ENCODE data around the gene CD37.

The CD37 gene

DNA sequence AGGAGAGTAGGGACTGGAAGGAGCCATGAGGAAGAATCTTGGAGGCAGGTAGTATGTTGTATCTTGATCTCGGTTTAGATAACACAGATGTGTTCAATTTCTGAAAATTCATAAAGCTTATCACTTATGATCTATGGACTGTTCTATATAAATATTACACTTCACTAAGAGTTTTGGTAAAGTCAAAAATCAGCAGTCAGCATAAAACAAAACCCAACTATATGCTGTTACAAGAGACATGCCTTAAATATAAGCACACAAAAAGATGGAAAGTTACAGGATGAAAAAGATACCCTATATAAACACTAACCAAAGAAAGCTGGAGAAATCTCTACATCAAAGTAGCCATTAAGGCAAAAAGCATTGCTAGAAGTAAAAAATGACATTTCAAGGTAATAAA lies 48.4 kb downstream of the CD37 start:
- TF ChIP-seq, protein P1, sequence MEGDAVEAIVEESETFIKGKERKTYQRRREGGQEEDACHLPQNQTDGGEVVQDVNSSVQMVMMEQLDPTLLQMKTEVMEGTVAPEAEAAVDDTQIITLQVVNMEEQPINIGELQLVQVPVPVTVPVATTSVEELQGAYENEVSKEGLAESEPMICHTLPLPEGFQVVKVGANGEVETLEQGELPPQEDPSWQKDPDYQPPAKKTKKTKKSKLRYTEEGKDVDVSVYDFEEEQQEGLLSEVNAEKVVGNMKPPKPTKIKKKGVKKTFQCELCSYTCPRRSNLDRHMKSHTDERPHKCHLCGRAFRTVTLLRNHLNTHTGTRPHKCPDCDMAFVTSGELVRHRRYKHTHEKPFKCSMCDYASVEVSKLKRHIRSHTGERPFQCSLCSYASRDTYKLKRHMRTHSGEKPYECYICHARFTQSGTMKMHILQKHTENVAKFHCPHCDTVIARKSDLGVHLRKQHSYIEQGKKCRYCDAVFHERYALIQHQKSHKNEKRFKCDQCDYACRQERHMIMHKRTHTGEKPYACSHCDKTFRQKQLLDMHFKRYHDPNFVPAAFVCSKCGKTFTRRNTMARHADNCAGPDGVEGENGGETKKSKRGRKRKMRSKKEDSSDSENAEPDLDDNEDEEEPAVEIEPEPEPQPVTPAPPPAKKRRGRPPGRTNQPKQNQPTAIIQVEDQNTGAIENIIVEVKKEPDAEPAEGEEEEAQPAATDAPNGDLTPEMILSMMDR (IDR thresholded peaks at IDR 0.05; ENCODE audit: low read length, missing control alignments) = no peak
- no peak overlapping the region for H3K4me3 ChIP-seq (replicated peaks; ENCODE audit: low read depth, low read length)
- DNase-seq (ENCODE audit: low read depth) = no peak

DNA sequence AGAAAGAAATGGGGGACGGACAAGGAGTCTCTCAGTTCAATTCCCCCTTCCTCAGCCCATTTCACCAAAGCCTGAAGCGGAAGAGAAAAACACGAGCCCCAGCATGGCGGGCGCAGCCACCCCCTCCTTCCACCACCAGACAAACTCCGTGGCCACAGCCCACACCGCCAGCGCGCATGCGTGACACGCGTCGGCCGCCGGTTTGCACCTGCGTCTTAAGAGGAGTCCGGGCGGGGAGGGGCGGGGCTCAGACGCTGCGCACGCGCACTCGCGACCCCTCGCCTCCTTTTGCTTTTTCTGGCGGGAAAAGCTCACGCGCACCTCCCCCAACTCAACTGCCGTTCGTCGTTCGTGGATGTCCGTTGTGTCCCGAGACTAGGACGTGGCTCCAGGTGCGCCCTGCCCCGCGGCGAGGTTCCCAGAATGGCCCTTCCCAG lies 52.7 kb downstream of the CD37 start, which contains the start of gene KASH5:
Gene KASH5, plus strand, starts transcription at position 314 of the 437 bp plus-strand sequence. CDS start 2,635 bp downstream, outside the sequence.
- peak; percentile 41 for DNase-seq (ENCODE audit: low read depth)
- TF ChIP-seq, protein P1 (IDR thresholded peaks at IDR 0.05; ENCODE audit: low read length, missing control alignments) = no peak
- no peak within 1 kb of the TSS for H3K4me3 ChIP-seq (replicated peaks; ENCODE audit: low read depth, low read length)

DNA sequence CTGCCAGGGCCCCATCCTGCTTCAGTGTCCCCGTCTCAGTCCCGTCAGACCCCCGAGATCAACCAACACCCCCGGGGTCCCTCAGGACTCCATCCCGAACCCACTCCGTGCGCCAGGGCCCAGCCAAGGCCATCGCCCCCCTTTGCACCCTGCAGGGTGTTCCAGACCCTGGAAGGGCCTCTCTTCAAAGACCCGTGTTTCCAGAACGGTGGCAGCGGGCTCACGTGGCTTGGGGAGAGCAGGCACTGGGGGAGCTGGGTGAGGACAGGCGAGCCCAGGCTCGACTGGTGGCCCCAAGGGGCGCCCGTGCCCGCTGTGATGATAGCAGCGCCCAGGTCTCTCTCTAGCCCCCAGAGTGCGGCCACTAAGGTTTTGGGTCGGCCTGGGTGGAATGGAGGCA lies 54.2 kb downstream of the CD37 start:
- H3K4me3 ChIP-seq (replicated peaks; ENCODE audit: low read depth, low read length) = no peak overlapping the region
- no peak for DNase-seq (ENCODE audit: low read depth)
- TF ChIP-seq, protein P1 (IDR thresholded peaks at IDR 0.05; ENCODE audit: low read length, missing control alignments) = no peak

Data from fibroblast of pulmonary artery (primary cell).